Medulla oblongata (tissue), 1 donor: ENCODE data around the gene UBE2S.
"Not testable (repeated sequence)": the region's sequence is repeated elsewhere in the genome, so short reads cannot be mapped to it uniquely, and the experiment has no call there.

Experiments
- DNase-seq: peaks from one replicate; pipeline ENCODE4 v3.0.0-alpha.2; 2015; ENCODE audit errors: extremely low spot score

The UBE2S gene

GRCh38 chr19:55440411-55441105 is 33.0 kb upstream of the UBE2S start:
- DNase-seq, result no peak

- DNase-seq, result no peak
Measured at GRCh38 chr19:55439052-55439451, 31.5 kb upstream of the UBE2S start.

- DNase-seq, result peak; percentile 17
Measured at GRCh38 chr19:55437410-55437809, 29.8 kb upstream of the UBE2S start.

GRCh38 chr19:55436847-55437246 is 29.3 kb upstream of the UBE2S start:
- no peak for DNase-seq

GRCh38 chr19:55435020-55435419 is 27.4 kb upstream of the UBE2S start:
- no peak for DNase-seq

GRCh38 chr19:55434356-55434919 is 26.9 kb upstream of the UBE2S start:
- no peak for DNase-seq

- no peak for DNase-seq
Measured at GRCh38 chr19:55433292-55433691, 25.7 kb upstream of the UBE2S start.

- DNase-seq, result peak; percentile 1
Measured at GRCh38 chr19:55432241-55432959, 24.8 kb upstream of the UBE2S start.

- DNase-seq, result no peak
Measured at GRCh38 chr19:55431183-55431582, 23.6 kb upstream of the UBE2S start.

- peak; percentile 96 for DNase-seq
Measured at GRCh38 chr19:55426042-55426441, 18.5 kb upstream of the UBE2S start.

- DNase-seq, result no peak
Measured at GRCh38 chr19:55424518-55424917, 16.9 kb upstream of the UBE2S start.

- no peak for DNase-seq
Measured at GRCh38 chr19:55423225-55424005, 15.8 kb upstream of the UBE2S start.

GRCh38 chr19:55421281-55421680 is 13.7 kb upstream of the UBE2S start:
- DNase-seq, result not testable (repeated sequence)

- DNase-seq, result no peak
Measured at GRCh38 chr19:55419624-55420236, 12.1 kb upstream of the UBE2S start.

- no peak for DNase-seq
Measured at GRCh38 chr19:55419103-55419502, 11.5 kb upstream of the UBE2S start.

- DNase-seq, result peak; percentile 87
Measured at GRCh38 chr19:55418185-55418584, 10.6 kb upstream of the UBE2S start.

GRCh38 chr19:55410168-55410567 is 2.6 kb upstream of the UBE2S start:
- DNase-seq, result no peak

GRCh38 chr19:55409179-55409578 is 1.6 kb upstream of the UBE2S start:
- DNase-seq, result not testable (repeated sequence)

GRCh38 chr19:55408533-55408872 is 915 bp upstream of the UBE2S start:
- no peak for DNase-seq

GRCh38 chr19:55407800-55408532 is 378 bp upstream of the UBE2S start:
- DNase-seq, result peak; percentile 99

GRCh38 chr19:55406826-55407549 is 600 bp downstream of the UBE2S start:
- DNase-seq, result no peak
